Mammary epithelial cell (primary cell): ENCODE measurements around the gene ARHGEF3.

Experiments
- CTCF ChIP-seq, 2 donors: IDR thresholded peaks in 1 of 2; conservative IDR thresholded peaks in 1 of 2; 2 replicates each; pipeline ENCODE4 v1.5.1; 2011 to 2012; ENCODE audit warnings: inconsistent platforms in 2 of 2, low read length in 2 of 2, mild to moderate bottlenecking in 2 of 2, control low read depth in 1 of 2, low read depth in 1 of 2; ENCODE audit not compliant: insufficient read depth in 1 of 2; ENCODE audit errors: extremely low read depth in 1 of 2
- EZH2 ChIP-seq: IDR thresholded peaks from 2 replicates; pipeline ENCODE4 v1.6.1; 2012; ENCODE audit warnings: low read length, inconsistent platforms, borderline replicate concordance

GRCh38 chr3:56806407-56806806 lies 4.7 kb upstream of the ARHGEF3 start:
- TF ChIP-seq CTCF (conservative IDR thresholded peaks at IDR 0.05 in 1 of 2, IDR thresholded peaks at IDR 0.05 in 1 of 2; ENCODE audit: extremely low read depth in 1 of 2, insufficient read depth in 1 of 2, low read depth in 1 of 2, low read length in 2 of 2) (no peak), EZH2 (no peak)
